Neural cell (in vitro differentiated cells): Measurements from ENCODE around the gene CACNA2D1. TPM values are rescaled to one million over a fixed set of nuclear protein-coding genes. Genes with fewer than 3 reads are reported as not detected.
A peak's percentile ranks its signal among the peaks of the same experiment; 100 is the strongest.

Source experiments
- H2AFZ ChIP-seq: fragments of 200-600, 300-800 bp; sonication (generic), shearing (Covaris generic); 2 replicates; pipeline ENCODE4 v1.6.0; 2014; ENCODE audit warnings: low read depth, mild to moderate bottlenecking, antibody characterized with exemption, low read length, moderate library complexity
- H3F3A ChIP-seq: fragments of 200-600 bp; shearing (Covaris generic); 2 replicates; pipeline ENCODE4 v1.6.1; 2016; ENCODE audit warnings: mild to moderate bottlenecking, moderate library complexity, mixed read lengths, antibody characterized with exemption, low read length; ENCODE audit not compliant: insufficient read depth, poor library complexity, severe bottlenecking
- H3K27ac ChIP-seq: fragments of 200-600, 300-800 bp; sonication (generic), shearing (Covaris generic); 2 replicates; pipeline ENCODE4 v1.5.1; 2014; ENCODE audit warnings: mild to moderate bottlenecking, low read length, moderate library complexity
- H3K27me3 ChIP-seq: fragments of 300-800, 200-600 bp; sonication (generic), shearing (Covaris generic); 2 replicates; pipeline ENCODE4 v1.6.0; 2014; ENCODE audit warnings: mild to moderate bottlenecking, low read depth, low read length, moderate library complexity; ENCODE audit not compliant: insufficient read depth
- H3K36me3 ChIP-seq: fragments of 300-800, 200-600 bp; sonication (generic), shearing (Covaris generic); 2 replicates; pipeline ENCODE4 v1.5.1; 2014; ENCODE audit warnings: mild to moderate bottlenecking, antibody characterized with exemption, low read length, moderate library complexity; ENCODE audit not compliant: insufficient read depth
- H3K4me2 ChIP-seq: fragments of 300-800, 200-600 bp; sonication (generic), shearing (Covaris generic); 2 replicates; pipeline ENCODE4 v1.6.0; 2014; ENCODE audit warnings: mild to moderate bottlenecking, low read length
- H3K4me3 ChIP-seq: fragments of 300-800, 200-600 bp; sonication (generic), shearing (Covaris generic); 2 replicates; pipeline ENCODE4 v1.5.1; 2014; ENCODE audit warnings: mild to moderate bottlenecking, low read length, moderate library complexity
- H3K79me2 ChIP-seq: fragments of 200-600 bp; shearing (Covaris generic); replicated peaks from 2 replicates; pipeline ENCODE4 v1.6.0; 2014; ENCODE audit warnings: mild to moderate bottlenecking, low read length, moderate library complexity; ENCODE audit not compliant: insufficient read depth
- H3K9ac ChIP-seq: fragments of 300-800, 200-600 bp; sonication (generic), shearing (Covaris generic); 2 replicates; pipeline ENCODE4 v1.6.1; 2016; ENCODE audit warnings: mild to moderate bottlenecking, low read length, mixed read lengths
- H3K9me2 ChIP-seq: fragments of 200-600 bp; shearing (Covaris generic); 2 replicates; pipeline ENCODE4 v1.6.1; 2016; ENCODE audit warnings: mild to moderate bottlenecking, low read length, mixed read lengths; ENCODE audit not compliant: insufficient read depth
- H3K9me3 ChIP-seq: fragments of 200-600, 300-800 bp; sonication (generic), shearing (Covaris generic); 2 replicates; pipeline ENCODE4 v1.6.1; 2016; ENCODE audit warnings: mild to moderate bottlenecking, mixed run types, low read length, moderate library complexity, mixed read lengths
- H4K20me1 ChIP-seq: fragments of 200-600 bp; shearing (Covaris generic); 2 replicates; pipeline ENCODE4 v1.6.1; 2016; ENCODE audit warnings: mild to moderate bottlenecking, mixed run types; ENCODE audit not compliant: insufficient read depth
- EP300 ChIP-seq: fragments of 450-650 bp; conservative IDR thresholded peaks from 2 replicates; pipeline ENCODE4 v1.6.1; 2014; ENCODE audit warnings: antibody characterized with exemption, mild to moderate bottlenecking, moderate library complexity; ENCODE audit not compliant: poor library complexity, severe bottlenecking
- EZH2 ChIP-seq: fragments of 200-600, 300-800 bp; shearing (Covaris generic), sonication (generic); IDR thresholded peaks from 2 replicates; pipeline ENCODE4 v1.6.1; 2014; ENCODE audit warnings: antibody characterized with exemption, low read length, borderline replicate concordance, mild to moderate bottlenecking; ENCODE audit not compliant: insufficient read depth, poor library complexity, severe bottlenecking
- MXI1 ChIP-seq: fragments of 450-650 bp; conservative IDR thresholded peaks from 2 replicates; pipeline ENCODE4 v1.6.1; 2014; ENCODE audit warnings: antibody characterized with exemption, mild to moderate bottlenecking; ENCODE audit not compliant: poor library complexity, severe bottlenecking
- POLR2AphosphoS5 ChIP-seq: IDR thresholded peaks from 2 replicates; pipeline ENCODE4 v1.6.1; 2012
- RAD21 ChIP-seq: fragments of 450-650 bp; conservative IDR thresholded peaks from 2 replicates; pipeline ENCODE4 v1.6.1; 2014; ENCODE audit warnings: antibody characterized with exemption, mild to moderate bottlenecking, moderate library complexity
- REST ChIP-seq: IDR thresholded peaks from 2 replicates; pipeline ENCODE4 v1.6.1; 2012; ENCODE audit warnings: borderline replicate concordance
- SMC3 ChIP-seq: fragments of 450-650 bp; conservative IDR thresholded peaks from 2 replicates; pipeline ENCODE4 v1.6.1; 2014; ENCODE audit warnings: antibody characterized with exemption, mild to moderate bottlenecking, moderate library complexity; ENCODE audit not compliant: poor library complexity
- TAF1 ChIP-seq: IDR thresholded peaks from 2 replicates; pipeline ENCODE4 v1.6.1; 2012; ENCODE audit warnings: low read depth
- polyA plus RNA-seq: library from polyadenylated mRNA; depleted of rRNA; stranded (reverse); fragments of >200 nt; gene quantifications from 2 replicates; pipeline ENCODE4 v1.2.3, GENCODE V29; 2014
- TF ChIP-seq, protein P1 (sequence below): fragments of 450-650 bp; IDR thresholded peaks from 2 replicates; pipeline ENCODE4 v1.5.1; 2014; ENCODE audit warnings: antibody characterized with exemption, mild to moderate bottlenecking, moderate library complexity; ENCODE audit not compliant: poor library complexity, severe bottlenecking

CACNA2D1 gene
- polyA plus RNA-seq, 1 donor from 2014 or later: 7.0 TPM

- H3K36me3 ChIP-seq: no peaks in the 10 kb centered on the region
These were observed 169.7 kb downstream of the CACNA2D1 start for GRCh38 chr7:82273886-82274285.

DNA sequence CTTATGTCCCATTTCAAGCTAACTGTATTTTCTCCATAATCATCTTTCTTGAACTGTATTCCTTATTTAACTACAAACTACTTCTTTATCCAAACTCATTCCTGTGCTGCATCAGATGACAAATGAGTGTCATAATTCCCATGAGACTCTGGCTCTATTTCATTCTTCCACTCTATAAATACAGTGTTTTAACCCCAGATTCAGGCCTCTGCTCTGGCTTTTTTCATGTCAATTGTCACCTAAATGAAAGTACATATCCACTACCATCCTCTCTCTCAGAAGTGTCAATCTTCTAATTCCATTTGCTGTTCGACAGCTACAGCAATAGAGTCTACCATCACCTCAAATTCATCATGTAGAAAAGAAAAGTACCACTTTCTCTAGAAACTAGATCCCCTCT lies 172.7 kb downstream of the CACNA2D1 start:
- Histone ChIP-seq H3K27ac (peak overlapping the region; percentile 63), H3K36me3 (no peaks in the 10 kb centered on the region), H3K79me2 (no peaks in the 10 kb centered on the region), H2AFZ (no peak overlapping the region), H4K20me1 (no peaks in the 10 kb centered on the region), H3K4me2 (no peak overlapping the region), H3K4me3 (no peak overlapping the region), H3K27me3 (peaks cover 13% of the 10 kb centered on the region), H3K9ac (no peak overlapping the region), H3K9me3 (no peaks in the 10 kb centered on the region), H3F3A (peaks cover 4% of the 10 kb centered on the region), H3K9me2 (no peaks in the 10 kb centered on the region)
- TF ChIP-seq POLR2AphosphoS5 (peak; percentile 58), EP300 (peak; percentile 88), EZH2 (no peak)

More at GRCh38 chr7:82273886-82274285, 169.7 kb downstream of the CACNA2D1 start:
- Histone ChIP-seq H3F3A (peaks cover 4% of the 10 kb centered on the region), H3K9me3 (no peaks in the 10 kb centered on the region), H3K9ac (no peak overlapping the region), H2AFZ (no peak overlapping the region), H3K4me3 (no peak overlapping the region), H3K4me2 (no peak overlapping the region), H4K20me1 (no peaks in the 10 kb centered on the region), H3K9me2 (no peaks in the 10 kb centered on the region), H3K79me2 (no peaks in the 10 kb centered on the region), H3K27ac (no peak overlapping the region), H3K27me3 (peaks cover 12% of the 10 kb centered on the region)
- TF ChIP-seq EZH2 (no peak), REST (no peak), SMC3 (no peak), EP300 (no peak), TAF1 (no peak), POLR2AphosphoS5 (no peak), RAD21 (no peak), MXI1 (no peak)
- TF ChIP-seq, protein P1, sequence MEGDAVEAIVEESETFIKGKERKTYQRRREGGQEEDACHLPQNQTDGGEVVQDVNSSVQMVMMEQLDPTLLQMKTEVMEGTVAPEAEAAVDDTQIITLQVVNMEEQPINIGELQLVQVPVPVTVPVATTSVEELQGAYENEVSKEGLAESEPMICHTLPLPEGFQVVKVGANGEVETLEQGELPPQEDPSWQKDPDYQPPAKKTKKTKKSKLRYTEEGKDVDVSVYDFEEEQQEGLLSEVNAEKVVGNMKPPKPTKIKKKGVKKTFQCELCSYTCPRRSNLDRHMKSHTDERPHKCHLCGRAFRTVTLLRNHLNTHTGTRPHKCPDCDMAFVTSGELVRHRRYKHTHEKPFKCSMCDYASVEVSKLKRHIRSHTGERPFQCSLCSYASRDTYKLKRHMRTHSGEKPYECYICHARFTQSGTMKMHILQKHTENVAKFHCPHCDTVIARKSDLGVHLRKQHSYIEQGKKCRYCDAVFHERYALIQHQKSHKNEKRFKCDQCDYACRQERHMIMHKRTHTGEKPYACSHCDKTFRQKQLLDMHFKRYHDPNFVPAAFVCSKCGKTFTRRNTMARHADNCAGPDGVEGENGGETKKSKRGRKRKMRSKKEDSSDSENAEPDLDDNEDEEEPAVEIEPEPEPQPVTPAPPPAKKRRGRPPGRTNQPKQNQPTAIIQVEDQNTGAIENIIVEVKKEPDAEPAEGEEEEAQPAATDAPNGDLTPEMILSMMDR: no peak
